ENCODE measurements around the gene FKBP7. TPM values are rescaled to one million over a fixed set of nuclear protein-coding genes. Genes with fewer than 3 reads are reported as not detected.
A peak's percentile ranks its signal among the peaks of the same experiment; 100 is the strongest.

The FKBP7 gene
- total and polyA plus RNA-seq, 2 of the 13 experiments (the other 11 are each of a cell fraction or from before 2014, with no cell fraction given): 12.4 to 14.8 TPM

- TF ChIP-seq ZNF142 (CRISPR knock-in tag; IDR thresholded peaks at IDR 0.05) (peak; percentile 63; the same call in 1 of the 2 replicates), ZBTB33 (CRISPR knock-in tag; IDR thresholded peaks at IDR 0.05) (peak; percentile 77), CBX1 (IDR thresholded peaks at IDR 0.05; ENCODE audit: low read depth) (peak; percentile 38), FUBP1 (CRISPR knock-in tag; IDR thresholded peaks at IDR 0.05; ENCODE audit: borderline replicate concordance) (no peak), ZSCAN29 (CRISPR knock-in tag; conservative IDR thresholded peaks at IDR 0.05) (no peak), HOXA5 (CRISPR knock-in tag; IDR thresholded peaks at IDR 0.05) (peak; percentile 66; the same call in 1 of the 2 replicates), THAP11 (CRISPR knock-in tag; IDR thresholded peaks at IDR 0.05) (peak; percentile 79), TOE1 (CRISPR knock-in tag; IDR thresholded peaks at IDR 0.05) (no peak), CENPT (CRISPR knock-in tag; IDR thresholded peaks at IDR 0.05; ENCODE audit: low read depth) (no peak), PHF8 (CRISPR knock-in tag; IDR thresholded peaks at IDR 0.05) (peak; percentile 55; the same call in 1 of the 2 replicates), FOXA3 (CRISPR knock-in tag; IDR thresholded peaks at IDR 0.05) (peak; percentile 42), REPIN1 (CRISPR knock-in tag; IDR thresholded peaks at IDR 0.05; ENCODE audit: borderline replicate concordance, low read depth) (peak; percentile 67; the same call in 1 of the 2 replicates), SOX13 (IDR thresholded peaks at IDR 0.05) (no peak), SOX13 (CRISPR knock-in tag; conservative IDR thresholded peaks at IDR 0.05 in 1 of 2, IDR thresholded peaks at IDR 0.05 in 1 of 2) (0 out of 4 replicates have a peak, but pooled peaks of 1 of the 2 experiments have one; percentile 7), SALL1 (CRISPR knock-in tag; IDR thresholded peaks at IDR 0.05) (peak; percentile 47; the same call in 1 of the 2 replicates), HOXA3 (CRISPR knock-in tag; IDR thresholded peaks at IDR 0.05) (peak; percentile 92), SP2 (CRISPR knock-in tag; IDR thresholded peaks at IDR 0.05) (peak; percentile 64; the same call in 1 of the 2 replicates), SCMH1 (CRISPR knock-in tag; IDR thresholded peaks at IDR 0.05; ENCODE audit: borderline replicate concordance) (no peak), SPEN (CRISPR knock-in tag; IDR thresholded peaks at IDR 0.05; ENCODE audit: low read depth) (peak; percentile 34; the same call in 1 of the 2 replicates)
Measured at GRCh38 chr2:178522950-178523595, 44.7 kb upstream of the FKBP7 start (continued).
